Naive B cell (primary cell): ENCODE results near the gene BCLAF3. TPM values are rescaled to one million over a fixed set of nuclear protein-coding genes. Genes with fewer than 3 reads are reported as not detected.

Source experiments
- ATAC-seq, 2 donors: fragments of 150-1000 bp; cut with Tn5 transposase; 2 replicates each; pipeline ENCODE4 v1.10.0; 2021; ENCODE audit warnings: low read depth in 2 of 2, mild to moderate bottlenecking in 2 of 2, moderate library complexity in 2 of 2
- DNase-seq: peaks from one replicate; pipeline ENCODE4 v3.0.0; 2022
- H3K27ac Mint-ChIP-seq, 6 donors: one replicate each; pipeline ENCODE4 v1.8.0; 2020 to 2022; ENCODE audit warnings: mild to moderate bottlenecking in 6 of 6, mixed read lengths in 6 of 6, moderate library complexity in 5 of 6, inconsistent platforms in 2 of 6
- H3K27me3 Mint-ChIP-seq, 3 donors: one replicate each; pipeline ENCODE4 v1.8.0; 2021 to 2022; ENCODE audit warnings: mixed read lengths in 3 of 3, mild to moderate bottlenecking in 1 of 3
- H3K36me3 Mint-ChIP-seq, 2 donors: one replicate each; pipeline ENCODE4 v1.8.0; 2020 to 2022; ENCODE audit warnings: mixed read lengths in 2 of 2, inconsistent platforms in 1 of 2, mild to moderate bottlenecking in 1 of 2
- H3K4me1 Mint-ChIP-seq, 3 donors: one replicate each; pipeline ENCODE4 v1.8.0; 2020 to 2022; ENCODE audit warnings: mixed read lengths in 3 of 3, inconsistent platforms in 1 of 3, mild to moderate bottlenecking in 1 of 3, moderate library complexity in 1 of 3
- H3K4me3 Mint-ChIP-seq, 8 donors: one replicate each; pipeline ENCODE4 v1.8.0; 2020 to 2022; ENCODE audit warnings: mild to moderate bottlenecking in 8 of 8, mixed read lengths in 8 of 8, moderate library complexity in 8 of 8, inconsistent platforms in 2 of 8
- H3K9me3 Mint-ChIP-seq, 7 donors: one replicate each; pipeline ENCODE4 v1.8.0; 2020 to 2022; ENCODE audit warnings: mixed read lengths in 7 of 7, mild to moderate bottlenecking in 5 of 7, inconsistent platforms in 2 of 7, moderate library complexity in 1 of 7
- polyA plus RNA-seq, 6 donors: library from polyadenylated mRNA; unstranded; fragments of 300-500 nt; fragmentation: Illumina TruSeq; gene quantifications; one replicate each; pipeline ENCODE4 v1.2.3, GENCODE V29; 2021; ENCODE audit warnings: low read depth in 6 of 6

Gene BCLAF3
- polyA plus RNA-seq, 6 donors from 2014 or later, result 2.7 to 4.8 (median 4.0) TPM

DNA sequence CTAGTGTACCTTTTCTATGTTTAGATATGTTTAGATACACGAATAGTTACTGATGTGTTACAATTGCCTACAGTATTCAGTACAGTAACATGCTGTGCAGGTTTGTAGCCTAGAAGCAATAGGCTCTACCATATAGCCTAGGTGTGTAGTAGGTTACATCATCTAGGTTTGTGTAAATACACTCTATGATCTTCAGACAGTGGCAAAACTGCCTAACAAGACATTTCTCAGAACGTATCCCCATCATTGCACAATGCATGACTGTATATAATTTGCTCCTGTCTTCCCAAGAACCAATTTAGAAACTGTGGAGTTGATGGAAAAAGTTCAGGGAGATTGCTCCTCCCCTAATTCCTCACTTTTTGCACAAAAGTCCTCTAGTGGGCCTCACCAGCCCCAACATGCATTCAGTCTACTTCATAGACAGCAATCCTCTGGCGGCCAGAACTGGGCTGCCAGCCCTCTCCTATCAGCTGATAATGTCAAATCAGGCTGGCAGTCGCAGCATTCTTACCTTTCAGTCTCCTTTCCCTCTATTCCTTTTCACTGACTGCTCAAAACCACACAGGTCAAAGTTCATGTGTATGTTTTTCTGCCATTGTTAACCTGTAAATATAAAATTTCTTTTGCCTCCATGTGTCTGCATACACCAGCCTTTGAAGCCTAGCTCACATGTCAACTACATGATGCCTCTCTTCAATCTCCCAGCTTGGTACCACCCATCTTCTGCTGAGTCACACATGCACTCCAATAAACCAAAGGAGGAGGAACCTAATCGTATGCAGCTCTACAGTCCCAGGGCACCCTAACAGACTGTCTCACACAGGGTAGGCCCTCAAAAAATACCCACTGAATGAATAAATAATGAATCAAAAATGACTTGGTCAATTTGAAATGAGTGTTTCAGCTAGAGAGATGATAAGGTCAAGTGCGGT, 32.0 kb downstream of the BCLAF3 start:
- Mint-ChIP-seq H3K36me3 (no peaks in the 10 kb centered on the region), H3K27me3 (no peaks in the 10 kb centered on the region), H3K9me3 (no peaks in the 10 kb centered on the region), H3K4me3 (no peak overlapping the region), H3K27ac (peak overlapping the region in 3 of 6 donors; percentile 13 to 66 (median 47)), H3K4me1 (peaks cover 0 to 9% (median 0%) of the 10 kb centered on the region in 3 donors)
- DNase-seq (no peak), ATAC-seq (no peak)

- no peaks in the 10 kb centered on the region for H3K9me3 Mint-ChIP-seq
- ATAC-seq (no peak), DNase-seq (no peak)
- no peaks in the 10 kb centered on the region for H3K27me3 Mint-ChIP-seq
- H3K4me3 Mint-ChIP-seq, result no peak overlapping the region
- H3K27ac Mint-ChIP-seq, result no peak overlapping the region
- H3K4me1 Mint-ChIP-seq, result peaks cover 0 to 9% (median 0%) of the 10 kb centered on the region in 3 donors
- peaks cover 0 to 4% of the 10 kb centered on the region in 2 donors for H3K36me3 Mint-ChIP-seq
These were observed 33.9 kb downstream of the BCLAF3 start for GRCh38 chrX:19956923-19957322.

DNA sequence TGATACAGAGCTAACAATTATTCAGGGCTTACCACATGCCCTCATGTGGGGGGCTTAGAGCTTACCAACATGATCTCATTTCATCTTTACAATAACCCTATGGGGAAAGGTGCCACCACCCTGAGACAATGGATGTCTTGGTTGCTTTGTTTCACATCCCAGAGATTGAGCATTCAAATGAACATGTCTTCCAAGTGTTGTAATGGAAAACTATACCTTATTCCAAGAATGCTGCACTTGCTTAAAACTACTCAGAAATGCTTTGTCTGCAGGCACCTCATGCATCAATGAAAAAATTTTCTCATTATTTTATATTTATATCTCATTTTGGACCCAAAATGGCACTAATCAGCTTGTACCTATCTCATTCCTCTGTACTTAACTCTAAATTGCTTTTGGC, 34.6 kb downstream of the BCLAF3 start:
- H3K36me3 Mint-ChIP-seq, result peaks cover 0 to 4% of the 10 kb centered on the region in 2 donors
- H3K4me3 Mint-ChIP-seq, result no peak overlapping the region

GRCh38 chrX:19955306-19955705, 35.6 kb downstream of the BCLAF3 start:
- H3K36me3 Mint-ChIP-seq, result peaks cover 0 to 9% of the 10 kb centered on the region in 2 donors
- no peaks in the 10 kb centered on the region for H3K27me3 Mint-ChIP-seq
- no peak for DNase-seq
- H3K4me3 Mint-ChIP-seq, result no peak overlapping the region
- H3K9me3 Mint-ChIP-seq, result no peaks in the 10 kb centered on the region
- peak overlapping the region in 1 of 6 donors; percentile 2 for H3K27ac Mint-ChIP-seq
- no peak for ATAC-seq
- H3K4me1 Mint-ChIP-seq, result peaks cover 0 to 5% (median 0%) of the 10 kb centered on the region in 3 donors

More for the DNA sequence above, 34.6 kb downstream of the BCLAF3 start:
- no peak overlapping the region for H3K27ac Mint-ChIP-seq
- no peaks in the 10 kb centered on the region for H3K27me3 Mint-ChIP-seq
- DNase-seq, result no peak
- H3K4me1 Mint-ChIP-seq, result peaks cover 0 to 9% (median 0%) of the 10 kb centered on the region in 3 donors
- H3K9me3 Mint-ChIP-seq, result no peaks in the 10 kb centered on the region
- no peak for ATAC-seq

- no peak overlapping the region for H3K4me3 Mint-ChIP-seq
- ATAC-seq (no peak), DNase-seq (no peak)
- peak overlapping the region in 1 of 6 donors; percentile 2 for H3K27ac Mint-ChIP-seq
- no peaks in the 10 kb centered on the region for H3K9me3 Mint-ChIP-seq
- peaks cover 0 to 10% of the 10 kb centered on the region in 2 donors for H3K36me3 Mint-ChIP-seq
- H3K4me1 Mint-ChIP-seq, result peaks cover 0 to 5% (median 0%) of the 10 kb centered on the region in 3 donors
- no peaks in the 10 kb centered on the region for H3K27me3 Mint-ChIP-seq
These were observed 36.3 kb downstream of the BCLAF3 start for GRCh38 chrX:19954335-19955096.

GRCh38 chrX:19953145-19953544, 37.7 kb downstream of the BCLAF3 start:
- H3K4me3 Mint-ChIP-seq, result no peak overlapping the region
- no peak overlapping the region for H3K27ac Mint-ChIP-seq
- DNase-seq (no peak), ATAC-seq (no peak)
- H3K4me1 Mint-ChIP-seq, result peaks cover 0 to 2% (median 0%) of the 10 kb centered on the region in 3 donors
- peaks cover 0 to 11% of the 10 kb centered on the region in 2 donors for H3K36me3 Mint-ChIP-seq
- no peaks in the 10 kb centered on the region for H3K27me3 Mint-ChIP-seq
- H3K9me3 Mint-ChIP-seq, result no peaks in the 10 kb centered on the region

DNA sequence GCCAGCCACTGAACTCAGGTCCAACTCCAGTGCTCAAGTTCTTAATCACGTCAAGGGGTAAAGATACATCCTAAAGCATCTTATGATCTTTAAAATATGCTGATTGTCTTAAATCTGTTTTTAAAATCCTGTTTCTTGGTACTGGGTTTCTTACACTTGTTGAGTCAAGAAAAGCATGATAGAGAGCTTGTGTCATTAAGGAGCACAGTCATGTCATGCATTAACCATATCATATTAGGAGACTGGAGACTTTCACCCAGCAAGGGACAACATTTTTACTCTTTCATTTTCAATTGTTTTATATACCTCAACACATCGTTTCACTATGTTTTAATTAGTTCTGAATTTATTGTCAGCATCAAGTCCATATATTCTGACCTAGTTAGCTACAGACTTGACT, 41.5 kb downstream of the BCLAF3 start:
- H3K27me3 Mint-ChIP-seq, result peaks cover 0 to 8% (median 0%) of the 10 kb centered on the region in 3 donors
- DNase-seq, result no peak
- no peak for ATAC-seq
- peaks cover 0 to 3% (median 0%) of the 10 kb centered on the region in 3 donors for H3K4me1 Mint-ChIP-seq
- H3K27ac Mint-ChIP-seq, result no peak overlapping the region
- peaks cover 10 to 22% of the 10 kb centered on the region in 2 donors for H3K36me3 Mint-ChIP-seq
- no peak overlapping the region for H3K4me3 Mint-ChIP-seq
- peaks cover 0 to 4% (median 0%) of the 10 kb centered on the region in 7 donors for H3K9me3 Mint-ChIP-seq

DNA sequence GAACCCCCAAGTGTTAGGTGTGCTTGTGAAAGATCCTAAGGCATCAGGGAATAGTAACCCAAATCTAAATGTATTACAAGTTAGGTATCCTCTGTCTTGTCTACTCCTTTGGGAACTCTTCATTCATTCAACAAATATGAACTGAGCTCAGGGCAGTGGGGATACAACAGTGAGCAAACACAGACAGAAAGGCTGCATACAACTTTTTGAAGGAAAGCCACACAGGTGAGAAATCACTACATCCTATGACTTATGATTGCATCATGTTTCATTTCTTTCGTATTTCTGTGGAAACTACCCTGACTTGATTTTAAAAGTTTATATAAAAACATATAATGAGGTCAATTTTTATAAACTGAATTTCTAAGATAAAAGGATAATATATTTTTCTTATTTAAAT, 43.2 kb downstream of the BCLAF3 start:
- H3K4me3 Mint-ChIP-seq, result no peak overlapping the region
- peaks cover 0 to 3% (median 0%) of the 10 kb centered on the region in 3 donors for H3K4me1 Mint-ChIP-seq
- H3K9me3 Mint-ChIP-seq, result peaks cover 0 to 4% (median 0%) of the 10 kb centered on the region in 7 donors
- DNase-seq (no peak), ATAC-seq (no peak)
- no peak overlapping the region for H3K27ac Mint-ChIP-seq
- H3K36me3 Mint-ChIP-seq, result peaks cover 10 to 18% of the 10 kb centered on the region in 2 donors
- peaks cover 0 to 8% (median 0%) of the 10 kb centered on the region in 3 donors for H3K27me3 Mint-ChIP-seq

Other genes starting within 250 kb of the BCLAF3 start
- gene SH3KBP1, start 103.5 kb downstream of the BCLAF3 start, polyA plus RNA-seq, result 10 to 100 TPM; 18.1 to 60.4 (median 48.1) TPM
- under 1 TPM in 2 of 6 donors, not detected in 4; 0.17 to 0.21 TPM for gene MAP7D2, start 125.8 kb upstream of the BCLAF3 start, polyA plus RNA-seq
- 10 to 100 TPM; 60.6 to 98.0 (median 79.8) TPM for gene EIF1AX, start 150.8 kb upstream of the BCLAF3 start, polyA plus RNA-seq